Epithelial cell of esophagus (primary cell): ENCODE data around the gene GAPVD1.
"Not testable (repeated sequence)": the region's sequence is repeated elsewhere in the genome, so short reads cannot be mapped to it uniquely, and the experiment has no call there.

Source experiments
- DNase-seq: peaks from one replicate; pipeline ENCODE4 v3.0.0; 2010; ENCODE audit warnings: low read depth
- H3K4me3 ChIP-seq: 2 replicates; pipeline ENCODE4 v1.5.1; 2011; ENCODE audit warnings: mild to moderate bottlenecking, low read length, control low read depth
- TF ChIP-seq, protein P1 (sequence below): IDR thresholded peaks from 2 replicates; pipeline ENCODE4 v1.5.1; 2011; ENCODE audit warnings: low read depth, mild to moderate bottlenecking, low read length, control low read depth, inconsistent platforms; ENCODE audit not compliant: insufficient read depth; ENCODE audit errors: missing control alignments

GAPVD1 gene

DNA sequence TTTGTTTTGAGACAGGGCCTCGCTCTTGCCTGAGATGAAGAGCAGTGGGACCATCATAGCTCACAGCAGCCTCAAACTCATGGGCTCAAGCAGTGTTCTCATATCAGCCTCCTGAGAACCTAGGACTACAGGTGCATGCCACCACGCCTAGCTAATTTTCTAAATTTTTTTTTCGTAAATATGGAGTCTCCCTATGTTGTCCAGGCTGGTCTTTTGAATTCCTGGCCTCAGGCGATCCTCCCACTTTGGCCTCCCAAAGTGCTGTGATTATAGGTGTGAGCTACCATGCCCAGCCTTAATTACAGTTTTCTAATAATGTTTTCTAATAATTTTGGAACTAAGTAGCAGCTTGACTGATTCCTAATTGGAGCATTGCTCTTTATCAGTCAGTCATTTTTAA, 15.1 kb downstream of the GAPVD1 start:
- DNase-seq: no peak
- H3K4me3 ChIP-seq: no peak overlapping the region
- TF ChIP-seq, protein P1, sequence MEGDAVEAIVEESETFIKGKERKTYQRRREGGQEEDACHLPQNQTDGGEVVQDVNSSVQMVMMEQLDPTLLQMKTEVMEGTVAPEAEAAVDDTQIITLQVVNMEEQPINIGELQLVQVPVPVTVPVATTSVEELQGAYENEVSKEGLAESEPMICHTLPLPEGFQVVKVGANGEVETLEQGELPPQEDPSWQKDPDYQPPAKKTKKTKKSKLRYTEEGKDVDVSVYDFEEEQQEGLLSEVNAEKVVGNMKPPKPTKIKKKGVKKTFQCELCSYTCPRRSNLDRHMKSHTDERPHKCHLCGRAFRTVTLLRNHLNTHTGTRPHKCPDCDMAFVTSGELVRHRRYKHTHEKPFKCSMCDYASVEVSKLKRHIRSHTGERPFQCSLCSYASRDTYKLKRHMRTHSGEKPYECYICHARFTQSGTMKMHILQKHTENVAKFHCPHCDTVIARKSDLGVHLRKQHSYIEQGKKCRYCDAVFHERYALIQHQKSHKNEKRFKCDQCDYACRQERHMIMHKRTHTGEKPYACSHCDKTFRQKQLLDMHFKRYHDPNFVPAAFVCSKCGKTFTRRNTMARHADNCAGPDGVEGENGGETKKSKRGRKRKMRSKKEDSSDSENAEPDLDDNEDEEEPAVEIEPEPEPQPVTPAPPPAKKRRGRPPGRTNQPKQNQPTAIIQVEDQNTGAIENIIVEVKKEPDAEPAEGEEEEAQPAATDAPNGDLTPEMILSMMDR: no peak

DNA sequence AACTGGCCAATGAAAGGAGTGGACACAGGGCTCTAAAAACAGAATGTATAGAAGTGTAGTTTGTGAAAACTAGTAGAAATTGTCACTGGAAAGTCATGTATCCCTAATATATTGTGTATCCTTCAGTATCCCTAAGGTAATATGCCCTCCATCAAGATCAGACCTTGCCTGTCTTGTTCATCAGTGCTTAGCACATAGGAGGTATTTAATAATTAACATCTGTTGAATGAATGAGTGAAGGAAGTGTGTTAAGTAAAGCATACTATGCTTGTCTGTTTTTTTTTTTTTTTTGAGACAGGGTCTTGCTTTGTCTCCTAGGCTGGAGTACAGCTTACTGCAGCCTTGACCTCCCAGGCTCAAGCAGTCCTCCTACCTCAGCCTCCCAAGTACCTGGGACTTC, 15.8 kb downstream of the GAPVD1 start:
- H3K4me3 ChIP-seq: no peak overlapping the region
- TF ChIP-seq, protein P1: no peak
- DNase-seq: no peak

- no peak for DNase-seq
- TF ChIP-seq, protein P1: no peak
- no peak overlapping the region for H3K4me3 ChIP-seq
Observed at GRCh38 chr9:125280945-125281344, 19.3 kb downstream of the GAPVD1 start.

DNA sequence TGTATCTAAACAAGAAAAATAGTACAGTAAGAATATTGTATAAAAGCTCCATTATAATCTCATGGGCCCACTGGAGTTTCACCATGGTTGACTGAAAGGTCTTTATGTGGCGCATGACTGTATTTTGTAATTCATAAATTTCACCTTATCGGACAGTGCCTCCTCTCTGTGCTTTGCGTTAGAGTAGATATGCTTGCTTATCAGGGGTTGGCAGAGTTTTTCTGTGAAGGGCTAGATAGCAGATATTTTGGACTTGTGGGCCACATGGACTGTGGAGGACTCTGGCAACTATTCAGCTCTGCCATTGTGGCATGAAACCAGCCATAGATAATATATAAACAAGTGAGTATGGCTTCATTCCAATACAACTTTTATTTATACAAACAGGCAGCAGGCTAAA, 23.2 kb downstream of the GAPVD1 start:
- no peak for DNase-seq
- H3K4me3 ChIP-seq: no peak overlapping the region
- TF ChIP-seq, protein P1: no peak

GRCh38 chr9:125286935-125287433, 25.4 kb downstream of the GAPVD1 start:
- not testable (repeated sequence) for DNase-seq, H3K4me3 ChIP-seq

- H3K4me3 ChIP-seq: no peak overlapping the region
- TF ChIP-seq, protein P1: no peak
- peak; percentile 72 for DNase-seq
Observed at GRCh38 chr9:125293134-125293533, 31.5 kb downstream of the GAPVD1 start.

GRCh38 chr9:125295657-125296056, 34.0 kb downstream of the GAPVD1 start:
- no peak for DNase-seq
- H3K4me3 ChIP-seq: no peak overlapping the region
- TF ChIP-seq, protein P1: no peak
